H1 (cell line): ENCODE data around the gene CDS2.

Experiments
- KDM1A ChIP-seq: fragments of 200-600, 300-600 bp; sonication (generic); IDR thresholded peaks from 2 replicates; pipeline ENCODE4 v1.7.1; 2016; ENCODE audit warnings: mild to moderate bottlenecking, low read length, borderline replicate concordance
- SRF ChIP-seq: IDR thresholded peaks from 2 replicates; pipeline ENCODE4 v1.6.1; 2011; ENCODE audit warnings: mild to moderate bottlenecking, low read depth, low read length, moderate library complexity
- TF ChIP-seq, protein P1 (sequence below), 3 experiments: IDR thresholded peaks; 1 replicate in 2 of 3; 2 replicates in 1 of 3; pipeline versions ENCODE4 v1.5.1 to v1.6.1; 2011; ENCODE audit warnings: low read length in 3 of 3, mild to moderate bottlenecking in 3 of 3, inconsistent platforms in 2 of 3, low read depth in 1 of 3, moderate library complexity in 1 of 3; ENCODE audit not compliant: insufficient read depth in 1 of 3; ENCODE audit errors: control extremely low read depth in 1 of 3

- TF ChIP-seq, protein P1, sequence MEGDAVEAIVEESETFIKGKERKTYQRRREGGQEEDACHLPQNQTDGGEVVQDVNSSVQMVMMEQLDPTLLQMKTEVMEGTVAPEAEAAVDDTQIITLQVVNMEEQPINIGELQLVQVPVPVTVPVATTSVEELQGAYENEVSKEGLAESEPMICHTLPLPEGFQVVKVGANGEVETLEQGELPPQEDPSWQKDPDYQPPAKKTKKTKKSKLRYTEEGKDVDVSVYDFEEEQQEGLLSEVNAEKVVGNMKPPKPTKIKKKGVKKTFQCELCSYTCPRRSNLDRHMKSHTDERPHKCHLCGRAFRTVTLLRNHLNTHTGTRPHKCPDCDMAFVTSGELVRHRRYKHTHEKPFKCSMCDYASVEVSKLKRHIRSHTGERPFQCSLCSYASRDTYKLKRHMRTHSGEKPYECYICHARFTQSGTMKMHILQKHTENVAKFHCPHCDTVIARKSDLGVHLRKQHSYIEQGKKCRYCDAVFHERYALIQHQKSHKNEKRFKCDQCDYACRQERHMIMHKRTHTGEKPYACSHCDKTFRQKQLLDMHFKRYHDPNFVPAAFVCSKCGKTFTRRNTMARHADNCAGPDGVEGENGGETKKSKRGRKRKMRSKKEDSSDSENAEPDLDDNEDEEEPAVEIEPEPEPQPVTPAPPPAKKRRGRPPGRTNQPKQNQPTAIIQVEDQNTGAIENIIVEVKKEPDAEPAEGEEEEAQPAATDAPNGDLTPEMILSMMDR (IDR thresholded peaks at IDR 0.05; ENCODE audit: control extremely low read depth in 1 of 3, insufficient read depth in 1 of 3, low read depth in 1 of 3, low read length in 3 of 3), result no peak
- TF ChIP-seq KDM1A (no peak), SRF (no peak)
Observed at GRCh38 chr20:5095931-5096330, 30.9 kb upstream of the CDS2 start.
